GM08714 (cell line): ENCODE results near the gene ZNF532.
A peak's percentile ranks its signal among the peaks of the same experiment; 100 is the strongest.
"Not testable (repeated sequence)": the region's sequence is repeated elsewhere in the genome, so short reads cannot be mapped to it uniquely, and the experiment has no call there.

Experiments used
- H3K4me3 ChIP-seq: fragments of 200-500 bp; sonication (Bioruptor generic); 2 replicates; pipeline ENCODE4 v1.5.1; 2014; ENCODE audit warnings: mild to moderate bottlenecking, low read length, inconsistent platforms
- ZNF274 ChIP-seq: IDR thresholded peaks from 2 replicates; pipeline ENCODE4 v1.6.1; 2012; ENCODE audit warnings: mild to moderate bottlenecking, low read depth, low read length

ZNF532 gene

DNA sequence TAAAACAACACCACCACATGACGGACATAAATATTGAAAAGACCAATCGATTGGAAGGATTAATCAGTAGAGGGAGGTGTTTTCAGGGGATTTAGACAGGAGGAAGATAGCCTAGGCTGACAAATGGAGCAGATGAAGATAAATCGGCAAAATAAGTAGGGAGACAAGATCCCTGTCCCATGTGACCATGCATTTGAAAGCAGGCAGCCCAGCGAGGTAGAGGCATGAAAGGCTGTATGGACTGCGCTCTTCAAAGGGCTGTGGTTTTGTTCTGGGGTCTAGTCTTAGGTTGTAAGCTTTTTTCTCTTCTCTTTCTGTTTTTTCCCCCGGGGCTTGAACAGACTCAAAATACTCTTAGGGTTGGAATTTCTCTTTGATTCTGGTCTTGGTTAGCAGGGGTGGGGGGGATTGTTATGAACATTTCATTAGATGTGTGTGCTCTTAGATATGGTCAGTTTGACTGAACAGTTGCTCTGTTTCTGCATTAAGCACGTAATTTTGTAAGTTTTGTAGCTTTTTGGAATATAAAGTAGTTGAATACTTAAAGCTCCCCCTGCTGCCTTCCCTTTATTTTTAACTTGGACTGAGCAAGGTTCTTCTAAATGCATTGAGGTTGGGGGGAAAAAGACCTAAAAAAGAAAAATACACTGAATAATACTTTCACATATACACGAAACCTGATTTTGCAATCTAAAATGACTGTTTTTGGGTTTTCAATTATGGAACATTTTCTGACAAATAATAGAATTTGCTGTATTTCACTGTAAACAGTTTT is 32.2 kb downstream of the ZNF532 start:
- no peak for TF ChIP-seq ZNF274
- H3K4me3 ChIP-seq: peak overlapping the region; percentile 53; the same call in 1 of the 2 replicates

- no peak overlapping the region for H3K4me3 ChIP-seq
- no peak for TF ChIP-seq ZNF274
These were observed 33.5 kb downstream of the ZNF532 start for GRCh38 chr18:58898010-58898799.

GRCh38 chr18:58900015-58900649 is 35.5 kb downstream of the ZNF532 start:
- no peak for TF ChIP-seq ZNF274

DNA sequence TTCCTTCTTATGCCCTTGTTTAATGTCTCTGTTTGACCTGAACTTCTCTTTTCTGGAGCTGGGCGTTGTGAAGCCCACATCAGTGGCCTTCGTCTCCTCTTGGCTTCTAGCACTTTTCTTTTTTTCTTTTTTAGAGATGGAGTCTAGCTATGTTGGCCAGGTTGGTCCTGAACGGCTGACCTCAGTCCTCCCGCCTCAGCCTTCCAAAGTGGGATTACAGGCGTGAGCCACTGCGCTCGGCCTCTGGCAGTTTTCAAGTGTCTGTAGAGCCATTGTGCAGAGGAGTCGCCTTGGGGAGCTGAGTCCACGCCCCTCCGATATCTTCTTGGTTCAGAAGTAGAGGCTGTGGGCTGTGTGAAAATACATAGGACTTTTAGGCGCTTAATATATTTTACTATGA is 36.5 kb downstream of the ZNF532 start:
- H3K4me3 ChIP-seq: no peak overlapping the region
- TF ChIP-seq ZNF274: no peak

More at GRCh38 chr18:58900015-58900649, 35.5 kb downstream of the ZNF532 start:
- H3K4me3 ChIP-seq: no peak overlapping the region

DNA sequence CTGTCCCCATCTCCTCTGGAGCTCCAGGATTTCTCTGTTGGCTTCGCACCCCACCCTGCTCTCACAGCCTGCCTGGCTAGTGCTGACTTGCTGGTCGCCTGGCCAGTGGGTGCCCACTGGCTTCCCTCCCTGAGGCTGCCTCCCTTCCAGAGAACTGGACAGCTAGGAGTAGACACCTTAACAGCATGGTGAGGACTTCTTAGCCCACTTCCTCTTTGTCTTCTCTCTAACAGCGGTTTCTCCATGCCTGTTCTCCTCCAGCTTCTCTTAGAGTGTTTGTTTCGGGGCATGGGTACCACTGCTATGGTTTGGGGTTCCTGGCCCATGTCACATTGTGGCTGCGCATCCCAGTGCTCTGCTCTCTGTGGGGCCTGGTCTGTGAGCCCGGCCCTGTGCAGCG is 37.1 kb downstream of the ZNF532 start:
- TF ChIP-seq ZNF274: no peak
- no peak overlapping the region for H3K4me3 ChIP-seq

- no peak overlapping the region for H3K4me3 ChIP-seq
- no peak for TF ChIP-seq ZNF274
These were observed 38.3 kb downstream of the ZNF532 start for GRCh38 chr18:58902961-58903360.

DNA sequence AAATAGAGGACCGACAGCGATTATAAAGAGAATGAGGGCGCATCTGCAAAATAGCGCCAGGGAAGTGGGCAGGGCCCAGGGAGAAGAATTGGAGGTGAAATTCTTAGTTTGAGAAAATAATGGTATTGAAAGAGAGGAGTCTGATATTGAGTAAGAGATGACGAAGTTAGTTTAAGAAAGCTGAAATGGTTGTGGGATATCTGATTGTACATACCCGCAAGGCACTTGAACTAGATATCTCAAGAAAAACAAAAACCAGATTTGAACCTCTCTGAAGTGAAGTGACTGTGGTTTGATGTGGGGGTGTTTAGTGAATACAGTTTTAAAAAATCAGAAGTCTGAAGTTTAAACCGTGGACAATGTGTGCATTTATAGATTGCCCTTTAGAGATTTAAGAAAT is 38.9 kb downstream of the ZNF532 start:
- H3K4me3 ChIP-seq: no peak overlapping the region
- no peak for TF ChIP-seq ZNF274

DNA sequence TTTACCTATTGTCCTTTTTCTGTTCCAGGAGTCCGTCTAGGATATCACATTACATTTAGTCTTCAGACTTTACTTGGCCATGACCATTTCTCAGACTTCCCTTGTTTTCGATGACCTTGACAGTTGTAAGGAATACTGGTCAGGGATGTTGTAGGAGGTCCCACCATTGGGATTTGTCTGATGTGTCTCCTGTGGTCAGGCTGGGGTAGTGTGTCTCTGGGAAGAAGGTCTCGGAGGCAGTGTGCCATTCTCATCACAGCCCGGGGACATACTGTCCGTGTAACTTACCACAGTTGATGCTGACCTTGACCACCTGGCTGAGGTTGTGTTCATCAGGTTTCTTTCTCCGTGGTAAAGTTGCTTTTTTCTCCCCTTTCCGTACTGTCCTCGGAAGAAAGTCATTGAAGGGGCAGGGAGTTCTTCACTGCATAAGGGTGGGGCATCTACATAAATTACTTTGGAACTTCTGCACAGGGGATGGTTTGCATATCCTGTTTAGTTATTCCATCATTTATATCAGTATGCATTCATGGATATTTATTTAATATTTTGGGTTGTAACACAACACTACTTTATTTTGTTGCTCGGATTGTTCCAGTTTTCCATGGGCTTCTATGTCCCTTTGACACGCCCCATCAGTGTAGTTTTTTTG is 41.2 kb downstream of the ZNF532 start:
- no peak overlapping the region for H3K4me3 ChIP-seq
- no peak for TF ChIP-seq ZNF274

- TF ChIP-seq ZNF274: no peak
- H3K4me3 ChIP-seq: no peak overlapping the region
These were observed 43.3 kb downstream of the ZNF532 start for GRCh38 chr18:58908006-58908405.

GRCh38 chr18:58909521-58909920 is 44.8 kb downstream of the ZNF532 start:
- TF ChIP-seq ZNF274: no peak
- H3K4me3 ChIP-seq: no peak overlapping the region

GRCh38 chr18:58911241-58911640 is 46.6 kb downstream of the ZNF532 start:
- no peak for TF ChIP-seq ZNF274
- no peak overlapping the region for H3K4me3 ChIP-seq

DNA sequence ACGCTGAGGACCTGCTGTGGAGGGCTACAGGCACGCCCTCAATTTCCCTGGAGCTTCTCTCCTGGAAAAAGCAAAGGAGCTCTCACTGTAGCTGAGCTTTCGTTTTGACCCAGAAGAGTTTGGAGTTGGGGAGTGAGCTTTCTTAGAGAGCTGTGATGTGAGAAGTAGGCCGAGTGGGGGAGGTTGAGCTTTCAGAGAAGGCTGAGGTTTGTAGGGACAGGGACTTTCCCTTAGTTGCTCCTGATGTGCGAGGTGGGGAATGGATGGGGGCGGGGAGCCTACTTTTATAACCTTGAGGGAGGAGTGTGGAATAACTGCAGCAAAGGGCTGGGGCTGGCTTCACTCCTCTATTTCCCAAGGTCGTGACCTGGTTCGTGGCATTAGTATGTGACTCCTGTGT is 47.1 kb downstream of the ZNF532 start:
- H3K4me3 ChIP-seq: no peak overlapping the region
- TF ChIP-seq ZNF274: no peak

GRCh38 chr18:58915006-58915799 is 50.5 kb downstream of the ZNF532 start:
- TF ChIP-seq ZNF274: no peak
- H3K4me3 ChIP-seq: no peak overlapping the region

DNA sequence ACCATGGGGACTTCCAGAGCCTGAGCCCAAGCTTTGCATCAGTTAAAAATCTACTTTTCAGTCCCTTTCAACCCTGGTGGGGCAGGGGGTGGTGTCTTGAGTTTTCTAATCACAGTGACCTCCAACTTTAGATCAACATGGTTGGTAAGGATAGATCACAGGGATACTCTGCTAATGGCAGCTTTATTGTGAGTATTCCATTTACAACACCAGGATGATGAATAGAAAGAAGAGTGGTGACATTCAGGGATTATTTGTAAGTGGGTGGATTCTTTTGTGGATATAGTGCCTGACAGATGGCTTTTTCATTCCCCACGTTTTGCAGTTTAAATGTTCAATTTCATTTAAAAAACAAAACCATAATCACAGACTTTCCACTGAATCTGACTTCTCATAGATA is 51.3 kb downstream of the ZNF532 start:
- no peak for TF ChIP-seq ZNF274
- no peak overlapping the region for H3K4me3 ChIP-seq

- H3K4me3 ChIP-seq: not testable (repeated sequence)
These were observed 55.3 kb downstream of the ZNF532 start for GRCh38 chr18:58919934-58920333.
